Endothelial cell of umbilical vein (primary cell): ENCODE results near the gene KAT8. TPM values are rescaled to one million over a fixed set of nuclear protein-coding genes. Genes with fewer than 3 reads are reported as not detected.
"Not testable (repeated sequence)": the region's sequence is repeated elsewhere in the genome, so short reads cannot be mapped to it uniquely, and the experiment has no call there.

ENCODE experiments used
- BruUV-seq: library from RNA; stranded (reverse); fragments of 400-500 nt; replicated peaks from 2 replicates; lab custom pipeline; 2021; lab: Mats Ljungman, UMichigan
- CTCF ChIA-PET: fragments of 300-600, 350-600 bp; sonication (Branson Sonifier 250); formaldehyde crosslinking; loops from one replicate; lab custom pipeline; 2021; ENCODE audit warnings: antibody characterized with exemption, inconsistent platforms; lab: Charles Lee
- POLR2A ChIA-PET: fragments of 300-600, 350-600 bp; sonication (Branson Sonifier 250); formaldehyde crosslinking; loops from one replicate; lab custom pipeline; 2021; ENCODE audit warnings: antibody characterized with exemption, inconsistent platforms; lab: Charles Lee
- DNase-seq: peaks from one replicate; pipeline ENCODE4 v3.0.0-alpha.2; 2011; ENCODE audit warnings: low read depth, low spot score
- FAIRE-seq: peaks from 2 replicates; lab custom pipeline; 2011; peaks lifted over from hg19 to GRCh38; lab: Jason Lieb, UNC
- H2AFZ ChIP-seq: 2 replicates; pipeline ENCODE4 v1.6.0; 2012; ENCODE audit warnings: low read depth, low read length, control low read depth, inconsistent platforms
- H3K27ac ChIP-seq: 2 replicates; pipeline ENCODE4 v1.5.1; 2011; ENCODE audit warnings: low read depth, mild to moderate bottlenecking, control low read depth, low read length, moderate library complexity; ENCODE audit not compliant: insufficient read depth
- H3K27me3 ChIP-seq, 2 experiments: 2 replicates each; pipeline versions ENCODE4 v1.6.0 to v1.6.1; 2011; ENCODE audit warnings: low read length in 2 of 2, mixed read lengths in 1 of 2; ENCODE audit not compliant: control insufficient read depth in 2 of 2, insufficient read depth in 2 of 2
- H3K36me3 ChIP-seq, 2 experiments: 2 replicates in 1 of 2; 3 replicates in 1 of 2; pipeline ENCODE4 v1.5.1; 2011; ENCODE audit warnings: low read length in 2 of 2, mild to moderate bottlenecking in 1 of 2, moderate library complexity in 1 of 2; ENCODE audit not compliant: control insufficient read depth in 2 of 2, insufficient read depth in 2 of 2; ENCODE audit errors: extremely low read depth in 1 of 2
- H3K4me1 ChIP-seq: 3 replicates; pipeline ENCODE4 v1.5.1; 2011; ENCODE audit warnings: mild to moderate bottlenecking, low read length; ENCODE audit not compliant: control insufficient read depth, insufficient read depth; ENCODE audit errors: extremely low read depth
- H3K4me2 ChIP-seq: 2 replicates; pipeline ENCODE4 v1.6.1; 2011; ENCODE audit warnings: low read length, control low read depth, mixed read lengths; ENCODE audit not compliant: insufficient read depth
- H3K4me3 ChIP-seq, 3 experiments: fragments of 200-600 bp in 1 of 3; sonication (generic), shearing (Covaris generic) in 1 of 3; replicated peaks in 1 of 3; 2 replicates each; pipeline ENCODE4 v1.5.1; 2011 to 2016; ENCODE audit warnings: control low read depth in 3 of 3, low read length in 3 of 3, mild to moderate bottlenecking in 2 of 3, inconsistent platforms in 1 of 3, low read depth in 1 of 3, moderate library complexity in 1 of 3; ENCODE audit not compliant: insufficient read depth in 1 of 3
- H3K79me2 ChIP-seq: 2 replicates; pipeline ENCODE4 v1.6.0; 2012; ENCODE audit warnings: low read length, inconsistent platforms; ENCODE audit not compliant: control insufficient read depth, insufficient read depth
- H3K9ac ChIP-seq: replicated peaks from 2 replicates; pipeline ENCODE3; 2011; ENCODE audit warnings: low read length, control low read depth; ENCODE audit not compliant: insufficient read depth; ENCODE audit errors: extremely low read depth
- H3K9me1 ChIP-seq: replicated peaks from 3 replicates; pipeline ENCODE4 v1.6.0; 2011; ENCODE audit warnings: mild to moderate bottlenecking, low read length; ENCODE audit not compliant: control insufficient read depth, insufficient read depth; ENCODE audit errors: extremely low read depth
- H3K9me3 ChIP-seq: replicated peaks from 2 replicates; pipeline ENCODE4 v1.5.1; 2012; ENCODE audit warnings: low read length, inconsistent platforms; ENCODE audit not compliant: control insufficient read depth, insufficient read depth
- H4K20me1 ChIP-seq: replicated peaks from 2 replicates; pipeline ENCODE3; 2011; ENCODE audit warnings: mild to moderate bottlenecking, low read length; ENCODE audit not compliant: control insufficient read depth, insufficient read depth; ENCODE audit errors: extremely low read depth
- EZH2 ChIP-seq: IDR thresholded peaks from 2 replicates; pipeline ENCODE4 v1.6.1; 2012; ENCODE audit warnings: borderline replicate concordance, low read depth, mild to moderate bottlenecking, moderate library complexity, low read length, inconsistent platforms; ENCODE audit not compliant: severe bottlenecking
- FOS ChIP-seq: IDR thresholded peaks from 2 replicates; pipeline ENCODE4 v1.6.1; 2011; ENCODE audit warnings: mild to moderate bottlenecking, low read length, moderate library complexity, borderline replicate concordance; ENCODE audit not compliant: insufficient read depth
- GATA2 ChIP-seq: IDR thresholded peaks from 2 replicates; pipeline ENCODE4 v1.7.0; 2011; ENCODE audit warnings: low read depth, mild to moderate bottlenecking, moderate library complexity, mixed read lengths, low read length; ENCODE audit not compliant: insufficient read length, insufficient read depth
- JUN ChIP-seq: IDR thresholded peaks from 2 replicates; pipeline ENCODE4 v1.6.1; 2011; ENCODE audit warnings: borderline replicate concordance, low read depth; ENCODE audit not compliant: insufficient read length, insufficient read depth
- MYC ChIP-seq: IDR thresholded peaks from one replicate; pipeline ENCODE4 v1.6.1; 2011; ENCODE audit warnings: mild to moderate bottlenecking, low read depth, low read length
- POLR2A ChIP-seq: IDR thresholded peaks from 2 replicates; pipeline ENCODE4 v1.6.1; 2012; ENCODE audit warnings: low read depth, mild to moderate bottlenecking, control low read depth, low read length
- POLR2AphosphoS5 ChIP-seq: IDR thresholded peaks from 2 replicates; pipeline ENCODE4 v1.6.1; 2012; ENCODE audit warnings: low read depth, mild to moderate bottlenecking, control low read depth, low read length, moderate library complexity; ENCODE audit not compliant: insufficient read depth
- dilution Hi-C: fragments of 300-500 bp; cut with MboI; formaldehyde crosslinking; loops from one replicate; pipeline ENCODE4 v1.15.0; 2019; ENCODE audit warnings: low sequenced_read_pairs; ENCODE audit not compliant: extremely low pct_ligation_motif_present
- intact Hi-C: fragments of 100-400 bp; cut with micrococcal nuclease; formaldehyde crosslinking; loops from one replicate; pipeline ENCODE4 v1.10.0; 2022
- polyA plus RNA-seq, 4 experiments: library from polyadenylated mRNA; depleted of rRNA in 3 of 4; stranded (reverse) in 3 of 4; unstranded in 1 of 4; fragments of >200 nt; gene quantifications; 2 replicates each; pipeline versions ENCODE4 v1.2.1 to v1.2.3, GENCODE V29; 2011 to 2012; ENCODE audit warnings: missing spikeins in 1 of 4
- total RNA-seq: library from RNA; stranded (reverse); gene quantifications from 2 replicates; pipeline ENCODE4 v1.2.3, GENCODE V29; 2021
- TF ChIP-seq, protein P1 (sequence below): IDR thresholded peaks from 2 replicates; pipeline ENCODE4 v1.6.1; 2011; ENCODE audit not compliant: insufficient read depth, insufficient read length
- TF ChIP-seq, protein P2 (sequence below), 2 donors: IDR thresholded peaks; 1 replicate in 1 of 2; 2 replicates in 1 of 2; pipeline ENCODE4 v1.5.1; 2011; ENCODE audit warnings: low read length in 2 of 2, mild to moderate bottlenecking in 2 of 2, moderate library complexity in 2 of 2, control low read depth in 1 of 2, inconsistent platforms in 1 of 2, low read depth in 1 of 2; ENCODE audit not compliant: insufficient read depth in 1 of 2; ENCODE audit errors: extremely low read depth in 1 of 2

KAT8 gene
- total and polyA plus RNA-seq, 2 donors (not counting 3 experiments of a cell fraction or from before 2014, with no cell fraction given): 30.7 to 42.8 TPM

DNA sequence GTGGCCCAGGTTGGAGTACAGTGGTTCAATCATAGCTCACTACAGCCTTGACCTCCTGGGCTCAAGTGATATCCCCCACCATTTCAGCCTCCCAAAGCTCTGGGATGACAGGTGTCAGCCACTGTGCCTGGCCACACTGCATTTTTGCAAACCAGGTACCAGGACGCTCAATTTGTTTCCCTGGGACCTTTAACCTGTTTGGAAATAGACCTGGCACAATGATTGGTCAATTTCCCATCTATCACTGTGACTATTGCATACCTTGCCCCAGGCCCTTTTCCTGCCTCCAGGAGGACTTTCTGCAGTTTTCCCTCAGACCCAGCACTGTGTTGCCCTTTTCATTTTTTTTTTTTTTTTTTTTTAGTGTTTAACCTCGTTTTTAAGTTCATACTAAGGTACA is 51.4 kb downstream of the KAT8 start:
- DNase-seq (no peak), FAIRE-seq (no peak)
- no peak overlapping the region for H3K27ac ChIP-seq
- intact Hi-C loops (no loop called here), dilution Hi-C loops (no loop called here)
- H2AFZ ChIP-seq: no peak overlapping the region
- H3K4me1 ChIP-seq: no peaks in the 10 kb centered on the region
- CTCF ChIA-PET: no interaction called here
- TF ChIP-seq JUN: no peak
- no peak for TF ChIP-seq GATA2
- TF ChIP-seq POLR2A: no peak
- TF ChIP-seq, protein P1, sequence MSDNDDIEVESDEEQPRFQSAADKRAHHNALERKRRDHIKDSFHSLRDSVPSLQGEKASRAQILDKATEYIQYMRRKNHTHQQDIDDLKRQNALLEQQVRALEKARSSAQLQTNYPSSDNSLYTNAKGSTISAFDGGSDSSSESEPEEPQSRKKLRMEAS: no peak
- TF ChIP-seq, protein P2, sequence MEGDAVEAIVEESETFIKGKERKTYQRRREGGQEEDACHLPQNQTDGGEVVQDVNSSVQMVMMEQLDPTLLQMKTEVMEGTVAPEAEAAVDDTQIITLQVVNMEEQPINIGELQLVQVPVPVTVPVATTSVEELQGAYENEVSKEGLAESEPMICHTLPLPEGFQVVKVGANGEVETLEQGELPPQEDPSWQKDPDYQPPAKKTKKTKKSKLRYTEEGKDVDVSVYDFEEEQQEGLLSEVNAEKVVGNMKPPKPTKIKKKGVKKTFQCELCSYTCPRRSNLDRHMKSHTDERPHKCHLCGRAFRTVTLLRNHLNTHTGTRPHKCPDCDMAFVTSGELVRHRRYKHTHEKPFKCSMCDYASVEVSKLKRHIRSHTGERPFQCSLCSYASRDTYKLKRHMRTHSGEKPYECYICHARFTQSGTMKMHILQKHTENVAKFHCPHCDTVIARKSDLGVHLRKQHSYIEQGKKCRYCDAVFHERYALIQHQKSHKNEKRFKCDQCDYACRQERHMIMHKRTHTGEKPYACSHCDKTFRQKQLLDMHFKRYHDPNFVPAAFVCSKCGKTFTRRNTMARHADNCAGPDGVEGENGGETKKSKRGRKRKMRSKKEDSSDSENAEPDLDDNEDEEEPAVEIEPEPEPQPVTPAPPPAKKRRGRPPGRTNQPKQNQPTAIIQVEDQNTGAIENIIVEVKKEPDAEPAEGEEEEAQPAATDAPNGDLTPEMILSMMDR (IDR thresholded peaks at IDR 0.05; ENCODE audit: extremely low read depth in 1 of 2, insufficient read depth in 1 of 2, low read depth in 1 of 2, low read length in 2 of 2): no peak
- no peak for TF ChIP-seq FOS
- TF ChIP-seq POLR2AphosphoS5: no peak
- TF ChIP-seq MYC: no peak
- no peak for TF ChIP-seq EZH2
- H3K36me3 ChIP-seq: no peaks in the 10 kb centered on the region
- no peaks in the 10 kb centered on the region for H4K20me1 ChIP-seq
- H3K27me3 ChIP-seq: no peaks in the 10 kb centered on the region
- no TSS peak for BruUV-seq
- H3K4me3 ChIP-seq: no peak overlapping the region
- no peaks in the 10 kb centered on the region for H3K9me3 ChIP-seq
- H3K9ac ChIP-seq: no peak overlapping the region
- no peaks in the 10 kb centered on the region for H3K79me2 ChIP-seq
- no peak overlapping the region for H3K4me2 ChIP-seq
- H3K9me1 ChIP-seq: no peaks in the 10 kb centered on the region
- POLR2A ChIA-PET: interaction anchor here (0.5 kb wide), 1 partner anchor 98 kb away, joined by 3 read pairs; no protein-coding TSS in a partner anchor

DNA sequence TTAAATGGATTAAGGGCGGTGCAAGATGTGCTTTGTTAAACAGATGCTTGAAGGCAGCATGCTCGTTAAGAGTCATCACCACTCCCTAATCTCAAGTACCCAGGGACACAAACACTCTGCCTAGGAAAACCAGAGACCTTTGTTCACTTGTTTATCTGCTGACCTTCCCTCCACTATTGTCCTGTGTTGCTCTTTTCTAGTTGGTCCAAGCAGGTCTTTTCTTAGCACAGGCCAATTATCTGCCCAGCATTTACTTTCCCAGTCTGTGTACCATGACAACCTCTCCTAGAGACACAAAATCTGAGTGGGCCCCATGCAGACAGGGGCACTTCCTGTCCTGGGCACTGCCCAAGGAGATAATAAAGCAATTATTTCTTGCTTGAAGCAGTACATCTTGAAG is 52.6 kb downstream of the KAT8 start:
- CTCF ChIA-PET, H3K79me2 ChIP-seq, H3K4me3 ChIP-seq, H3K27me3 ChIP-seq, FAIRE-seq, H2AFZ ChIP-seq, H3K27ac ChIP-seq, H3K36me3 ChIP-seq, H3K9me3 ChIP-seq, H3K9me1 ChIP-seq, H4K20me1 ChIP-seq, POLR2A ChIA-PET, DNase-seq, intact Hi-C loops, dilution Hi-C loops, H3K4me2 ChIP-seq, BruUV-seq, H3K9ac ChIP-seq, H3K4me1 ChIP-seq: not testable (repeated sequence)
